ENCODE measurements around the gene FHAD1. TPM values are rescaled to one million over a fixed set of nuclear protein-coding genes. Genes with fewer than 3 reads are reported as not detected.

The FHAD1 gene
- total and polyA plus RNA-seq, 2 donors (not counting 3 experiments of a cell fraction or from before 2014, with no cell fraction given): 0.04 to 0.69 TPM

GRCh38 chr1:15348648-15349047, 101.6 kb downstream of the FHAD1 start:
- no peak overlapping the region for H3K27ac ChIP-seq (ENCODE audit: insufficient read depth, low read depth, low read length)
- ChIA-PET POLR2A (no interaction called here), CTCF (no interaction called here)
- no TSS peak for BruUV-seq (replicated peaks)
- H2AFZ ChIP-seq (ENCODE audit: low read depth, low read length): no peak overlapping the region
- DNase-seq (ENCODE audit: low read depth, low spot score) (no peak), FAIRE-seq (no peak)
- no peaks in the 10 kb centered on the region for H3K9me1 ChIP-seq (replicated peaks; ENCODE audit: control insufficient read depth, extremely low read depth, insufficient read depth, low read length)
- TF ChIP-seq EZH2 (IDR thresholded peaks at IDR 0.05; ENCODE audit: borderline replicate concordance, low read depth, low read length, severe bottlenecking) (no peak), POLR2A (IDR thresholded peaks at IDR 0.05; ENCODE audit: low read depth, low read length) (no peak), FOS (IDR thresholded peaks at IDR 0.05; ENCODE audit: borderline replicate concordance, insufficient read depth, low read length) (no peak), JUN (IDR thresholded peaks at IDR 0.05; ENCODE audit: borderline replicate concordance, insufficient read depth, insufficient read length, low read depth) (no peak), MYC (IDR thresholded peaks at IDR 0.05; ENCODE audit: low read depth, low read length) (no peak), CTCF (IDR thresholded peaks at IDR 0.05; ENCODE audit: extremely low read depth in 1 of 2, insufficient read depth in 1 of 2, low read depth in 1 of 2, low read length in 2 of 2) (no peak), MAX (IDR thresholded peaks at IDR 0.05; ENCODE audit: insufficient read depth, insufficient read length) (no peak), POLR2AphosphoS5 (IDR thresholded peaks at IDR 0.05; ENCODE audit: insufficient read depth, low read depth, low read length) (no peak)
- H3K9me3 ChIP-seq (replicated peaks; ENCODE audit: control insufficient read depth, insufficient read depth, low read length): no peaks in the 10 kb centered on the region
- dilution Hi-C loops (cut with MboI; ENCODE audit: extremely low pct_ligation_motif_present, low sequenced_read_pairs): no loop called here
- H3K36me3 ChIP-seq (ENCODE audit: control insufficient read depth in 2 of 2, extremely low read depth in 1 of 2, insufficient read depth in 2 of 2, low read length in 2 of 2): no peaks in the 10 kb centered on the region
- H3K9ac ChIP-seq (replicated peaks; ENCODE audit: extremely low read depth, insufficient read depth, low read length): no peak overlapping the region
- peaks cover 15% of the 10 kb centered on the region for H3K4me1 ChIP-seq (ENCODE audit: control insufficient read depth, extremely low read depth, insufficient read depth, low read length)
- no peaks in the 10 kb centered on the region for H3K79me2 ChIP-seq (ENCODE audit: control insufficient read depth, insufficient read depth, low read length)
- intact Hi-C loops (cut with micrococcal nuclease): no loop called here
- no peaks in the 10 kb centered on the region for H4K20me1 ChIP-seq (replicated peaks; ENCODE audit: control insufficient read depth, extremely low read depth, insufficient read depth, low read length)
- no peaks in the 10 kb centered on the region for H3K27me3 ChIP-seq (ENCODE audit: control insufficient read depth in 2 of 2, insufficient read depth in 2 of 2, low read length in 2 of 2)
- H3K4me3 ChIP-seq (replicated peaks in 1 of 3; ENCODE audit: insufficient read depth in 1 of 3, low read depth in 1 of 3, low read length in 3 of 3): no peak overlapping the region
- no peak overlapping the region for H3K4me2 ChIP-seq (ENCODE audit: insufficient read depth, low read length)

Data from endothelial cell of umbilical vein (primary cell).